Caco-2 (cell line): ENCODE data around the gene MAN2C1. TPM values are rescaled to one million over a fixed set of nuclear protein-coding genes. Genes with fewer than 3 reads are reported as not detected.

Source experiments
- BruUV-seq: library from RNA; stranded (reverse); fragments of 400-500 nt; replicated peaks from 2 replicates; lab custom pipeline; 2021; lab: Mats Ljungman, UMichigan
- CTCF ChIA-PET: fragments of 300-600 bp; sonication (Branson Sonifier 250); formaldehyde crosslinking; loops from one replicate; lab custom pipeline; 2022; ENCODE audit warnings: antibody characterized with exemption; lab: Charles Lee
- POLR2A ChIA-PET: fragments of 300-600 bp; sonication (Branson Sonifier 250); formaldehyde crosslinking; loops from one replicate; lab custom pipeline; 2022; ENCODE audit warnings: antibody characterized with exemption; lab: Charles Lee
- DNase-seq, 2 experiments: peaks; one replicate each; pipeline versions ENCODE4 v3.0.0 to v3.0.0-alpha.2; 2020 to 2022
- H3K27me3 ChIP-seq: replicated peaks from 2 replicates; pipeline ENCODE4 v1.6.0; 2011; ENCODE audit warnings: low read length; ENCODE audit not compliant: control insufficient read depth, insufficient read depth
- H3K36me3 ChIP-seq: 2 replicates; pipeline ENCODE4 v1.5.1; 2011; ENCODE audit warnings: low read length; ENCODE audit not compliant: control insufficient read depth, insufficient read depth
- H3K4me1 ChIP-seq: fragments of 250-450 bp; sonication (Bioruptor Pico); 2 replicates; pipeline ENCODE4 v1.5.1; 2020; ENCODE audit warnings: mild to moderate bottlenecking
- H3K4me3 ChIP-seq: 2 replicates; pipeline ENCODE4 v1.5.1; 2011; ENCODE audit warnings: low read depth, mild to moderate bottlenecking, control low read depth, low read length
- H3K9me3 ChIP-seq: fragments of 250-450 bp; sonication (Bioruptor Pico); 2 replicates; pipeline ENCODE4 v1.5.1; 2020; ENCODE audit warnings: mild to moderate bottlenecking, moderate library complexity
- H3K27ac Mint-ChIP-seq: one replicate; pipeline ENCODE4 v1.8.0; 2022; ENCODE audit warnings: mixed read lengths; ENCODE audit not compliant: unreplicated experiment
- H3K27me3 Mint-ChIP-seq: one replicate; pipeline ENCODE4 v1.8.0; 2022; ENCODE audit warnings: mixed read lengths; ENCODE audit not compliant: insufficient read depth, unreplicated experiment
- H3K36me3 Mint-ChIP-seq: one replicate; pipeline ENCODE4 v1.8.0; 2022; ENCODE audit warnings: mild to moderate bottlenecking, mixed read lengths; ENCODE audit not compliant: insufficient read depth, unreplicated experiment
- H3K4me1 Mint-ChIP-seq: one replicate; pipeline ENCODE4 v1.8.0; 2022; ENCODE audit warnings: low read depth, mixed read lengths; ENCODE audit not compliant: unreplicated experiment
- H3K4me3 Mint-ChIP-seq: one replicate; pipeline ENCODE4 v1.8.0; 2022; ENCODE audit warnings: mild to moderate bottlenecking, moderate library complexity, mixed read lengths; ENCODE audit not compliant: unreplicated experiment
- H3K9me3 Mint-ChIP-seq: one replicate; pipeline ENCODE4 v1.8.0; 2022; ENCODE audit warnings: mixed read lengths; ENCODE audit not compliant: unreplicated experiment
- CTCF ChIP-seq, 2 experiments: fragments of 200-600 bp in 1 of 2; IDR thresholded peaks; 1 replicate in 1 of 2; 2 replicates in 1 of 2; pipeline versions ENCODE4 v1.5.1 to v1.8.0; 2011 to 2022; ENCODE audit warnings: antibody characterized with exemption in 1 of 2, control low read depth in 1 of 2, inconsistent platforms in 1 of 2, low read depth in 1 of 2, low read length in 1 of 2, mild to moderate bottlenecking in 1 of 2, moderate library complexity in 1 of 2; ENCODE audit not compliant: insufficient read depth in 1 of 2, severe bottlenecking in 1 of 2, unreplicated experiment in 1 of 2
- intact Hi-C: fragments of 100-400 bp; cut with micrococcal nuclease; formaldehyde crosslinking; loops from one replicate; pipeline ENCODE4 v1.10.0; 2022; ENCODE audit not compliant: unreplicated experiment
- microRNA-seq: library from miRNA; unstranded; fragments of <30 nt; microRNA quantifications from one replicate; pipeline ENCODE4 v1.2.0, GENCODE V29; 2022
- total RNA-seq: library from RNA; stranded (reverse); gene quantifications from 2 replicates; pipeline ENCODE4 v1.2.3, GENCODE V29; 2022

The MAN2C1 gene
- total RNA-seq, 1 experiment from 2014 or later = 140 TPM

GRCh38 chr15:75309711-75310110 lies 58.7 kb downstream of the MAN2C1 start:
- no peaks in the 10 kb centered on the region for H3K27me3 ChIP-seq
- H3K4me1 ChIP-seq = no peaks in the 10 kb centered on the region
- Mint-ChIP-seq H3K27me3 (peaks cover 26% of the 10 kb centered on the region), H3K36me3 (no peaks in the 10 kb centered on the region), H3K27ac (no peak overlapping the region), H3K9me3 (no peaks in the 10 kb centered on the region), H3K4me3 (no peak overlapping the region), H3K4me1 (no peaks in the 10 kb centered on the region)
- DNase-seq = no peak
- POLR2A ChIA-PET = no interaction called here
- intact Hi-C loops = loop anchor here (2.0 kb wide), 1 partner anchor 281 kb away; no protein-coding TSS in a partner anchor
- H3K4me3 ChIP-seq = no peak overlapping the region
- CTCF ChIA-PET = no interaction called here
- no TSS peak for BruUV-seq
- no peak for TF ChIP-seq CTCF (IDR thresholded peaks at IDR 0.05; ENCODE audit: insufficient read depth in 1 of 2, low read depth in 1 of 2, low read length in 1 of 2, severe bottlenecking in 1 of 2, unreplicated experiment in 1 of 2)
- H3K9me3 ChIP-seq = no peaks in the 10 kb centered on the region
- no peaks in the 10 kb centered on the region for H3K36me3 ChIP-seq

DNA sequence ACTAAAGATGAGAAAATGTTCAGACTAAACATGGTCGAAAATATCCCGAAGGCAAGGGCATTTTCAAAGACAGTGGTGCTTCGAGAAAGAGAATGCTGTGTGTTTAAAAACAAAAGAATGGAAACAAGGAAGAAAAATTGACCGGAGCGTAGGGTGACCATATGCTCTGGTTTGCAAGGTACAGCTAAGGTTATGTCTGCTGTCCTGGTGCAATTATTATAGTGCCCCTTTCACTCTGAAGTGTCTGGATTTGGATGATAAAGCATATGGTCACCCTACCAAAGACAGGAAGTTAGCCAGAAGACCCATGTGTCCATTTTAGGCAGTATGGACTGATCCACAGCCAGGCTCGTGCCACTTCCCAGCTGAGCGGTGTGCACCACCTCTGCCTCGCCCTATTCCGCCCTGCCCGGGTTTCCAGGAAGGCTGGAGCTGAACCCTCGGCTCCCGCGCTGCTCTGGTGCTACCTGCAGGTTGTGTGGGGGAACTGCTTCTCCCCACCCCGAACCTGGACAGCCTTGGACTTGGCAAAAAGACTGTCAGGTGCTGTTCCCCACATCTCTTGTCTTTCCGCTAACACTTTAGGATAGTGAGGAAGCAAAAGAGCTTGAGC lies 60.5 kb downstream of the MAN2C1 start:
- no TSS peak for BruUV-seq
- Histone ChIP-seq H3K4me3 (no peak overlapping the region), H3K9me3 (no peaks in the 10 kb centered on the region), H3K4me1 (no peaks in the 10 kb centered on the region), H3K36me3 (no peaks in the 10 kb centered on the region), H3K27me3 (no peaks in the 10 kb centered on the region)
- intact Hi-C loops = loop anchor here (2.0 kb wide), 1 partner anchor 279 kb away; no protein-coding TSS in a partner anchor
- H3K4me1 Mint-ChIP-seq = no peaks in the 10 kb centered on the region
- H3K36me3 Mint-ChIP-seq = no peaks in the 10 kb centered on the region
- no peaks in the 10 kb centered on the region for H3K9me3 Mint-ChIP-seq
- H3K27me3 Mint-ChIP-seq = peaks cover 35% of the 10 kb centered on the region
- ChIA-PET POLR2A (interaction anchor here (1.0 kb wide), 1 partner anchor 146 kb away, joined by 3 read pairs; no protein-coding TSS in a partner anchor), CTCF (interaction anchor here (0.8 to 1.3 kb wide), 3 partner anchors 60 to 278 kb away, joined by 3 read pairs; partner anchors contain the start of gene MAN2C1)
- TF ChIP-seq CTCF (IDR thresholded peaks at IDR 0.05; ENCODE audit: insufficient read depth in 1 of 2, low read depth in 1 of 2, low read length in 1 of 2, severe bottlenecking in 1 of 2, unreplicated experiment in 1 of 2) = peak; percentile 70 to 71
- peak; percentile 74 to 76 for DNase-seq
- no peak overlapping the region for H3K27ac Mint-ChIP-seq
- peak overlapping the region; percentile 1 for H3K4me3 Mint-ChIP-seq

GRCh38 chr15:75306188-75306587 lies 62.2 kb downstream of the MAN2C1 start:
- peaks cover 30% of the 10 kb centered on the region for H3K27me3 Mint-ChIP-seq
- Histone ChIP-seq H3K4me1 (no peaks in the 10 kb centered on the region), H3K4me3 (no peak overlapping the region), H3K27me3 (no peaks in the 10 kb centered on the region), H3K36me3 (no peaks in the 10 kb centered on the region), H3K9me3 (no peaks in the 10 kb centered on the region)
- no peaks in the 10 kb centered on the region for H3K9me3 Mint-ChIP-seq
- no peak for TF ChIP-seq CTCF (IDR thresholded peaks at IDR 0.05; ENCODE audit: insufficient read depth in 1 of 2, low read depth in 1 of 2, low read length in 1 of 2, severe bottlenecking in 1 of 2, unreplicated experiment in 1 of 2)
- ChIA-PET CTCF (interaction anchor here (0.5 kb wide), 1 partner anchor 1152 kb away, joined by 7 read pairs; no protein-coding TSS in a partner anchor), POLR2A (interaction anchor here (0.6 kb wide), 1 partner anchor 300 kb away, joined by 4 read pairs; no protein-coding TSS in a partner anchor)
- BruUV-seq = no TSS peak
- no peaks in the 10 kb centered on the region for H3K36me3 Mint-ChIP-seq
- H3K4me1 Mint-ChIP-seq = no peaks in the 10 kb centered on the region
- no peak for DNase-seq
- no peak overlapping the region for H3K27ac Mint-ChIP-seq
- intact Hi-C loops = no loop called here
- no peak overlapping the region for H3K4me3 Mint-ChIP-seq

Small RNAs within 50 kb of the gene (microRNA-seq; reads per million reads assigned to microRNA genes)
- not detected for gene MIR631

Other genes starting within 250 kb of the MAN2C1 start
- 48.2 and 56.8 TPM in 2 replicates for gene C15orf39, start 166.7 kb downstream of the MAN2C1 start, total RNA-seq
- gene GOLGA6C, start 110.3 kb downstream of the MAN2C1 start, total RNA-seq = not detected in 2 replicates
- not detected in 2 replicates for gene GOLGA6D, start 85.8 kb downstream of the MAN2C1 start, total RNA-seq
- 93.9 and 94.3 TPM in 2 replicates for gene COMMD4, start 32.5 kb downstream of the MAN2C1 start, total RNA-seq
- gene NEIL1, start 21.6 kb downstream of the MAN2C1 start, total RNA-seq = 11.3 and 12.3 TPM in 2 replicates
- gene SIN3A, start 83.1 kb upstream of the MAN2C1 start, total RNA-seq = 64.4 and 67.1 TPM in 2 replicates
- gene PTPN9, start 210.7 kb upstream of the MAN2C1 start, total RNA-seq = 25.4 and 27.7 TPM in 2 replicates